Astrocyte (in vitro differentiated cells and primary cell): ENCODE data around the gene DPP8.

Experiments
- EZH2 ChIP-seq: IDR thresholded peaks from 2 replicates; pipeline ENCODE4 v1.6.1; 2012; ENCODE audit warnings: mild to moderate bottlenecking, low read length, inconsistent platforms; ENCODE audit not compliant: insufficient read depth
- TF ChIP-seq, protein P1 (sequence below): IDR thresholded peaks from 2 replicates; pipeline ENCODE4 v1.5.1; 2011; ENCODE audit warnings: low read depth, mild to moderate bottlenecking, inconsistent platforms, low read length, moderate library complexity; ENCODE audit not compliant: insufficient read depth

- TF ChIP-seq, protein P1, sequence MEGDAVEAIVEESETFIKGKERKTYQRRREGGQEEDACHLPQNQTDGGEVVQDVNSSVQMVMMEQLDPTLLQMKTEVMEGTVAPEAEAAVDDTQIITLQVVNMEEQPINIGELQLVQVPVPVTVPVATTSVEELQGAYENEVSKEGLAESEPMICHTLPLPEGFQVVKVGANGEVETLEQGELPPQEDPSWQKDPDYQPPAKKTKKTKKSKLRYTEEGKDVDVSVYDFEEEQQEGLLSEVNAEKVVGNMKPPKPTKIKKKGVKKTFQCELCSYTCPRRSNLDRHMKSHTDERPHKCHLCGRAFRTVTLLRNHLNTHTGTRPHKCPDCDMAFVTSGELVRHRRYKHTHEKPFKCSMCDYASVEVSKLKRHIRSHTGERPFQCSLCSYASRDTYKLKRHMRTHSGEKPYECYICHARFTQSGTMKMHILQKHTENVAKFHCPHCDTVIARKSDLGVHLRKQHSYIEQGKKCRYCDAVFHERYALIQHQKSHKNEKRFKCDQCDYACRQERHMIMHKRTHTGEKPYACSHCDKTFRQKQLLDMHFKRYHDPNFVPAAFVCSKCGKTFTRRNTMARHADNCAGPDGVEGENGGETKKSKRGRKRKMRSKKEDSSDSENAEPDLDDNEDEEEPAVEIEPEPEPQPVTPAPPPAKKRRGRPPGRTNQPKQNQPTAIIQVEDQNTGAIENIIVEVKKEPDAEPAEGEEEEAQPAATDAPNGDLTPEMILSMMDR, result no peak
- TF ChIP-seq EZH2, result no peak
These were observed 92.8 kb downstream of the DPP8 start for GRCh38 chr15:65424683-65425082.
